GM12892 (cell line): ENCODE measurements around the gene TMEM80.

Experiments
- POLR2A ChIP-seq: IDR thresholded peaks from 2 replicates; pipeline ENCODE4 v1.6.1; 2011; ENCODE audit warnings: low read depth, low read length, control low read depth
- POLR2AphosphoS5 ChIP-seq: IDR thresholded peaks from 2 replicates; pipeline ENCODE4 v1.6.1; 2011; ENCODE audit warnings: low read depth, low read length, control low read depth

- TF ChIP-seq POLR2AphosphoS5 (no peak), POLR2A (no peak)
Observed at GRCh38 chr11:701741-702461, 6.3 kb downstream of the TMEM80 start.
